PFSK-1 (cell line): Measurements from ENCODE around the gene ACTN1.

Experiments used
- FOXP2 ChIP-seq: optimal IDR thresholded peaks from 2 replicates; pipeline ENCODE3; 2011; ENCODE audit warnings: borderline replicate concordance, control low read depth, inconsistent platforms; ENCODE audit not compliant: insufficient read depth; ENCODE audit errors: extremely low read length, extremely low read depth
- POLR2AphosphoS5 ChIP-seq: IDR thresholded peaks from 2 replicates; pipeline ENCODE4 v1.6.1; 2012; ENCODE audit warnings: low read depth, mild to moderate bottlenecking, control low read depth, low read length, moderate library complexity
- REST ChIP-seq, 2 experiments: IDR thresholded peaks; 2 replicates each; pipeline versions ENCODE4 v1.6.1 to v1.8.0; 2011 to 2012; ENCODE audit warnings: low read depth in 2 of 2, low read length in 2 of 2, control low read depth in 1 of 2, inconsistent platforms in 1 of 2, mild to moderate bottlenecking in 1 of 2, moderate library complexity in 1 of 2; ENCODE audit not compliant: insufficient read depth in 1 of 2
- SIN3A ChIP-seq: IDR thresholded peaks from 2 replicates; pipeline ENCODE4 v1.6.1; 2012; ENCODE audit warnings: mild to moderate bottlenecking, low read length, moderate library complexity, borderline replicate concordance; ENCODE audit not compliant: insufficient read depth
- TAF1 ChIP-seq: IDR thresholded peaks from 2 replicates; pipeline ENCODE4 v1.6.1; 2012; ENCODE audit warnings: low read length, control low read depth, borderline replicate concordance; ENCODE audit not compliant: insufficient read depth

The ACTN1 gene

GRCh38 chr14:68970736-68971135 lies 8.4 kb downstream of the ACTN1 start:
- TF ChIP-seq POLR2AphosphoS5 (no peak), REST (IDR thresholded peaks at IDR 0.05; ENCODE audit: insufficient read depth in 1 of 2, low read depth in 2 of 2, low read length in 2 of 2) (no peak), FOXP2 (no peak), SIN3A (no peak), TAF1 (no peak)

DNA sequence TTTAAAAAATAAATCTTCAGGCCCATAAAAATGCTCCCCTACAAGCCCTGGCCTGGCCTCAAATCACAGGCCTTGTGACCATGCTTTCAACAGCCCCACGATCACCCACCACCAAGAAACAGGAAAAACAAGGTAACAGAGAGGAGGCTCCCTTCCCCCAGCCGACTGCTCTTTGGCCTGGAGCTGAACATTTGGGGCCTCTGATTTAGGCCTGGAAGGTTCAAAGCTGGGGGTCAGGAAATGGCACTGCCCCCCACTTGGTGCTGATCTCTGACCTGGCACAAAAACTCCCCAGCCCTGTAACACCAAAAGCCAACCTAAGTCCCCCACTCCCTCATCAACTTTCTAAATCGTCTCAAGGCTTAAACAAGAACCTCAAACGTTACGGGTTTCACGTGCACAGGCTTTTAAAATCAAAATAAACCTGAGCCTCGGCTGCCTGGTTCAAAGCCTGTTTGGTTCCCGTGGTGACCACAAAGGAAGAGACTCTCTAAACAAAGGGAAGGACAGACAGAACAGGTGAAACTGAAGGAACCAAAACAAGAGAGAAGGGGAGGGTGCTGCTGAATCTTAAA lies 9.0 kb downstream of the ACTN1 start:
- no peak for TF ChIP-seq TAF1
- TF ChIP-seq REST (IDR thresholded peaks at IDR 0.05; ENCODE audit: insufficient read depth in 1 of 2, low read depth in 2 of 2, low read length in 2 of 2) = no peak
- TF ChIP-seq POLR2AphosphoS5 = no peak
- no peak for TF ChIP-seq FOXP2
- no peak for TF ChIP-seq SIN3A

DNA sequence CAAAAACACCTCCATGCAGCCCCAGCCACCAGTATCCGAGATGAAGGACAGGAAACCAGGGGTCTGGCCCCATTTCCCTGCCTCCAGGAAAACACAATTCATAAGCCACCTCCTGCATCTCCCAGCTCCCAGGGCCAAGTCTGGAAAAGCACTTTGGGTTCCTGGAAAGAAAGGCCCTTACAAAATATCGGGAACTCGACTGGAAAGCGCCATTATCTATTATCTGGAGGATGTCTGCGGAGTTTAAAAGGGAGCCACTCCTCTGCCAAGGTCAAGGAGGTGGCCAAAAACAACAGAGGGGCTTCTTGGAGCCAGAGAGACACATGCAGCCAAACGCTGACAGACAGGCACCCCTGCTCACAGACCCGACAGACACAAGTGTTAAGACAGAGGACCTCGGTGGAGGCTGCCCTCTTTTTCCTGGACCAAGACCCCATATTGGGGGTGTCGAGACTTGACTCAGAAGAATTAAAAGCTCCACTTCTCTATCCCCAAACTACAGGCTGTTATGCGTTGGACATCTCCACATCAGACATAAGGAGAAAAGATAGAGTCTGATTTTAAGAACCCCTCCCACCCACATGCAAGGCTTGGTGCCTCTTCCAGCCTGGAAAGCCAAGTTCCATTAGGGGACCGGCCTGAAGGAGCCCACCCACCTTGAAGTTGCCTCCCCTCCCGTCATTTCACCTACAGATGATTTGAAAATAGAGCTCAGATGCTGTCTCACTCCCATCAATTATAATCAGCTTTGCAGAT lies 9.6 kb downstream of the ACTN1 start:
- no peak for TF ChIP-seq REST (IDR thresholded peaks at IDR 0.05; ENCODE audit: insufficient read depth in 1 of 2, low read depth in 2 of 2, low read length in 2 of 2)
- no peak for TF ChIP-seq FOXP2
- TF ChIP-seq TAF1 = no peak
- TF ChIP-seq POLR2AphosphoS5 = no peak
- TF ChIP-seq SIN3A = no peak

GRCh38 chr14:68968721-68969120 lies 10.4 kb downstream of the ACTN1 start:
- TF ChIP-seq POLR2AphosphoS5 (no peak), TAF1 (no peak), REST (IDR thresholded peaks at IDR 0.05; ENCODE audit: insufficient read depth in 1 of 2, low read depth in 2 of 2, low read length in 2 of 2) (no peak), SIN3A (no peak), FOXP2 (no peak)
